Peyer's patch (tissue), 4 donors: ENCODE results near the gene PRMT2. TPM values are rescaled to one million over a fixed set of nuclear protein-coding genes. Genes with fewer than 3 reads are reported as not detected.

Experiments
- DNase-seq, 3 donors: peaks; one replicate each; pipeline ENCODE4 v3.0.0-alpha.2; 2017 to 2019
- H3K27ac ChIP-seq, 4 donors: fragments of 200-600 bp; sonication (generic); one replicate each; pipeline ENCODE4 v1.5.1; 2016 to 2019
- H3K27me3 ChIP-seq, 2 donors: fragments of 200-600 bp; sonication (generic); one replicate each; pipeline ENCODE4 v1.5.1; 2019
- H3K36me3 ChIP-seq, 3 donors: fragments of 200-600 bp; sonication (generic); one replicate each; pipeline ENCODE4 v1.5.1; 2016 to 2019
- H3K4me1 ChIP-seq, 4 donors: fragments of 200-600 bp; sonication (generic); one replicate each; pipeline ENCODE4 v1.5.1; 2016 to 2019
- H3K4me3 ChIP-seq, 4 donors: fragments of 200-600 bp; sonication (generic); 1 replicate in 3 of 4; 2 replicates in 1 of 4; pipeline ENCODE4 v1.5.1; 2016 to 2019; ENCODE audit warnings: mild to moderate bottlenecking in 1 of 4
- H3K9me3 ChIP-seq, 4 donors: fragments of 200-600 bp; sonication (generic); one replicate each; pipeline ENCODE4 v1.5.1; 2016 to 2019; ENCODE audit warnings: mild to moderate bottlenecking in 1 of 4
- POLR2A ChIP-seq, 2 donors: fragments of 450-650 bp; IDR thresholded peaks; one replicate each; pipeline ENCODE4 v1.5.1; 2017; ENCODE audit warnings: antibody characterized with exemption in 2 of 2, mild to moderate bottlenecking in 2 of 2, moderate library complexity in 2 of 2
- total RNA-seq, 4 donors: library from RNA; depleted of rRNA; stranded (reverse); fragments of >200 nt; gene quantifications; one replicate each; pipeline ENCODE4 v1.1.0, GENCODE V29; 2016
- TF ChIP-seq, protein P1 (sequence below), 6 experiments: fragments of 450-650 bp in 4 of 6; fragments of 200-600 bp in 2 of 6; sonication (generic) in 1 of 6; IDR thresholded peaks; one replicate each; pipeline ENCODE4 v1.5.1; 2017 to 2019; ENCODE audit warnings: antibody characterized with exemption in 6 of 6, mild to moderate bottlenecking in 3 of 6, moderate library complexity in 1 of 6

Gene PRMT2
- 100 to 1,000 TPM in 2 of 4 donors, 10 to 100 TPM in 2; 59.9 to 210 (median 95.0) TPM for total RNA-seq

- Histone ChIP-seq H3K36me3 (no peaks in the 10 kb centered on the region), H3K9me3 (no peaks in the 10 kb centered on the region), H3K27me3 (no peaks in the 10 kb centered on the region), H3K4me3 (peak within 1 kb of the TSS; percentile 78 to 95 (median 81)), H3K4me1 (peaks cover 0 to 29% (median 9%) of the 10 kb centered on the region in 4 donors), H3K27ac (peak within 1 kb of the TSS; percentile 95 to 99 (median 98))
- peak; percentile 90 to 99 (median 98) for DNase-seq
- TF ChIP-seq, protein P1, sequence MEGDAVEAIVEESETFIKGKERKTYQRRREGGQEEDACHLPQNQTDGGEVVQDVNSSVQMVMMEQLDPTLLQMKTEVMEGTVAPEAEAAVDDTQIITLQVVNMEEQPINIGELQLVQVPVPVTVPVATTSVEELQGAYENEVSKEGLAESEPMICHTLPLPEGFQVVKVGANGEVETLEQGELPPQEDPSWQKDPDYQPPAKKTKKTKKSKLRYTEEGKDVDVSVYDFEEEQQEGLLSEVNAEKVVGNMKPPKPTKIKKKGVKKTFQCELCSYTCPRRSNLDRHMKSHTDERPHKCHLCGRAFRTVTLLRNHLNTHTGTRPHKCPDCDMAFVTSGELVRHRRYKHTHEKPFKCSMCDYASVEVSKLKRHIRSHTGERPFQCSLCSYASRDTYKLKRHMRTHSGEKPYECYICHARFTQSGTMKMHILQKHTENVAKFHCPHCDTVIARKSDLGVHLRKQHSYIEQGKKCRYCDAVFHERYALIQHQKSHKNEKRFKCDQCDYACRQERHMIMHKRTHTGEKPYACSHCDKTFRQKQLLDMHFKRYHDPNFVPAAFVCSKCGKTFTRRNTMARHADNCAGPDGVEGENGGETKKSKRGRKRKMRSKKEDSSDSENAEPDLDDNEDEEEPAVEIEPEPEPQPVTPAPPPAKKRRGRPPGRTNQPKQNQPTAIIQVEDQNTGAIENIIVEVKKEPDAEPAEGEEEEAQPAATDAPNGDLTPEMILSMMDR (IDR thresholded peaks at IDR 0.05): peak in 2 of 6 experiments; percentile 7 to 21
- TF ChIP-seq POLR2A (IDR thresholded peaks at IDR 0.05): peak; percentile 81 to 90
These were observed at the start of gene PRMT2 for GRCh38 chr21:46635324-46636180. Gene PRMT2, plus strand, starts transcription at chr21:46635674. Its CDS starts 1,278 bp downstream, at chr21:46636952.

- H3K27me3 ChIP-seq: no peaks in the 10 kb centered on the region
- no peak overlapping the region for H3K4me3 ChIP-seq
- peaks cover 0 to 16% (median 0%) of the 10 kb centered on the region in 4 donors for H3K9me3 ChIP-seq
- no peak for TF ChIP-seq POLR2A (IDR thresholded peaks at IDR 0.05)
- TF ChIP-seq, protein P1 (IDR thresholded peaks at IDR 0.05): no peak
- DNase-seq: no peak
- no peaks in the 10 kb centered on the region for H3K4me1 ChIP-seq
- no peak overlapping the region for H3K27ac ChIP-seq
- H3K36me3 ChIP-seq: no peaks in the 10 kb centered on the region
These were observed 41.2 kb upstream of the PRMT2 start for GRCh38 chr21:46594276-46594675.

DNA sequence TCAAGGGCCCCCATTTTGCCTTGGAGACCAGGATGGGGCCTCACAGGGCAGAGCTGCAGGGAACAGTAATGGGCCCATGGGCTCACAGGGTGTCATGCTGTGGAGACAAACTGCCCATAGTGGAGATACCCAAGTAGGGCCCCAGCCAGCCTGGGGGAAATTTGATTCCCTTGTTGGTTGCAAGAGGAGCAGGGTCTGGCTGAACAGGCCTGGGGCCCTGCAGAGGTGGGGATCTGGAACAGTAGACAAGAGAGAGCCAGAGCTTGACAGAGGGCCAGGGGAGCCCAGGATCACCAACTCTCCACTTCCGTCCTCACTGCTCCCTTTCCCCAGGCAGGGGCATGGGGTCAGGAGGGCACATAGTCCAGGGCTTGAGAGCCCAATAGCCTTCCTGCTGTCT is 39.3 kb upstream of the PRMT2 start:
- no peak for DNase-seq
- Histone ChIP-seq H3K27ac (no peak overlapping the region), H3K9me3 (peaks cover 0 to 16% (median 0%) of the 10 kb centered on the region in 4 donors), H3K4me1 (no peaks in the 10 kb centered on the region), H3K27me3 (no peaks in the 10 kb centered on the region), H3K4me3 (no peak overlapping the region), H3K36me3 (no peaks in the 10 kb centered on the region)
- no peak for TF ChIP-seq POLR2A (IDR thresholded peaks at IDR 0.05)
- TF ChIP-seq, protein P1 (IDR thresholded peaks at IDR 0.05): no peak

- no peaks in the 10 kb centered on the region for H3K4me1 ChIP-seq
- no peak for DNase-seq
- peaks cover 0 to 16% (median 0%) of the 10 kb centered on the region in 4 donors for H3K9me3 ChIP-seq
- no peaks in the 10 kb centered on the region for H3K36me3 ChIP-seq
- H3K4me3 ChIP-seq: no peak overlapping the region
- H3K27me3 ChIP-seq: no peaks in the 10 kb centered on the region
- TF ChIP-seq POLR2A (IDR thresholded peaks at IDR 0.05): no peak
- TF ChIP-seq, protein P1 (IDR thresholded peaks at IDR 0.05): no peak
- no peak overlapping the region for H3K27ac ChIP-seq
These were observed 38.4 kb upstream of the PRMT2 start for GRCh38 chr21:46597031-46597430.

- peaks cover 0 to 16% (median 0%) of the 10 kb centered on the region in 4 donors for H3K9me3 ChIP-seq
- H3K4me3 ChIP-seq: no peak overlapping the region
- no peaks in the 10 kb centered on the region for H3K4me1 ChIP-seq
- H3K27ac ChIP-seq: no peak overlapping the region
- H3K36me3 ChIP-seq: no peaks in the 10 kb centered on the region
- H3K27me3 ChIP-seq: no peaks in the 10 kb centered on the region
- no peak for TF ChIP-seq POLR2A (IDR thresholded peaks at IDR 0.05)
- TF ChIP-seq, protein P1 (IDR thresholded peaks at IDR 0.05): no peak
- no peak for DNase-seq
These were observed 37.6 kb upstream of the PRMT2 start for GRCh38 chr21:46597896-46598343.
